CD14-positive monocyte (primary cell): ENCODE results near the gene PKLR. TPM values are rescaled to one million over a fixed set of nuclear protein-coding genes. Genes with fewer than 3 reads are reported as not detected.
A peak's percentile ranks its signal among the peaks of the same experiment; 100 is the strongest.

Source experiments
- DNase-seq, 3 donors: peaks; one replicate each; pipeline ENCODE4 v3.0.0-alpha.2; 2011 to 2022
- H2AFZ ChIP-seq: 2 replicates; pipeline ENCODE4 v1.6.0; 2012; ENCODE audit warnings: mild to moderate bottlenecking, low read depth, low read length, inconsistent platforms; ENCODE audit not compliant: insufficient read depth, poor library complexity, severe bottlenecking
- H3K27ac ChIP-seq, 2 donors: 1 replicate in 1 of 2; 2 replicates in 1 of 2; pipeline ENCODE4 v1.5.1; 2012 to 2013; ENCODE audit warnings: low read length in 2 of 2, control low read depth in 1 of 2, inconsistent platforms in 1 of 2, low read depth in 1 of 2, mild to moderate bottlenecking in 1 of 2
- H3K27me3 ChIP-seq, 2 donors: one replicate each; pipeline versions ENCODE4 v1.6.0 to v1.6.1; 2011 to 2013; ENCODE audit warnings: low read length in 2 of 2; ENCODE audit not compliant: control insufficient read depth in 2 of 2, insufficient read depth in 2 of 2
- H3K36me3 ChIP-seq, 2 donors: replicated peaks in 1 of 2; 1 replicate in 1 of 2; 2 replicates in 1 of 2; pipeline versions ENCODE4 v1.5.1 to v1.6.1; 2012 to 2013; ENCODE audit warnings: low read length in 2 of 2, control low read depth in 1 of 2, inconsistent platforms in 1 of 2, mild to moderate bottlenecking in 1 of 2; ENCODE audit not compliant: insufficient read depth in 2 of 2, control insufficient read depth in 1 of 2
- H3K4me1 ChIP-seq, 2 donors: 1 replicate in 1 of 2; 2 replicates in 1 of 2; pipeline versions ENCODE4 v1.5.1 to v1.6.1; 2012 to 2013; ENCODE audit warnings: low read length in 2 of 2, control low read depth in 1 of 2, inconsistent platforms in 1 of 2, mild to moderate bottlenecking in 1 of 2, moderate library complexity in 1 of 2; ENCODE audit not compliant: insufficient read depth in 2 of 2, control insufficient read depth in 1 of 2
- H3K4me2 ChIP-seq: replicated peaks from 2 replicates; pipeline ENCODE3; 2012; ENCODE audit warnings: low read length, moderate library complexity, mild to moderate bottlenecking; ENCODE audit not compliant: poor library complexity, severe bottlenecking; ENCODE audit errors: extremely low read depth
- H3K4me3 ChIP-seq, 3 experiments: fragments of 200-600 bp in 1 of 3; sonication (generic) in 1 of 3; replicated peaks in 1 of 3; 1 replicate in 2 of 3; 2 replicates in 1 of 3; pipeline ENCODE4 v1.5.1; 2011 to 2013; ENCODE audit warnings: low read length in 3 of 3, mild to moderate bottlenecking in 3 of 3, control low read depth in 2 of 3, low read depth in 2 of 3, inconsistent platforms in 1 of 3, moderate library complexity in 1 of 3
- H3K79me2 ChIP-seq: 2 replicates; pipeline ENCODE4 v1.6.0; 2012; ENCODE audit warnings: mild to moderate bottlenecking, control low read depth, inconsistent platforms, low read length, moderate library complexity; ENCODE audit not compliant: insufficient read depth
- H3K9ac ChIP-seq: 2 replicates; pipeline ENCODE4 v1.6.0; 2017; ENCODE audit warnings: low read length, mild to moderate bottlenecking; ENCODE audit not compliant: insufficient read depth, poor library complexity, severe bottlenecking
- H3K9me3 ChIP-seq, 2 donors: replicated peaks in 1 of 2; 1 replicate in 1 of 2; 2 replicates in 1 of 2; pipeline versions ENCODE4 v1.5.1 to v1.6.1; 2012 to 2013; ENCODE audit warnings: low read length in 2 of 2, control low read depth in 1 of 2; ENCODE audit not compliant: control insufficient read depth in 1 of 2, insufficient read depth in 1 of 2
- H4K20me1 ChIP-seq: 2 replicates; pipeline ENCODE4 v1.6.0; 2012; ENCODE audit warnings: mild to moderate bottlenecking, low read length, control low read depth, moderate library complexity; ENCODE audit not compliant: insufficient read depth
- H3K27ac Mint-ChIP-seq, 7 donors: one replicate each; pipeline ENCODE4 v1.8.0; 2020; ENCODE audit warnings: mild to moderate bottlenecking in 7 of 7, mixed read lengths in 7 of 7, moderate library complexity in 6 of 7, inconsistent platforms in 2 of 7
- H3K27me3 Mint-ChIP-seq, 3 donors: one replicate each; pipeline ENCODE4 v1.8.0; 2021 to 2022; ENCODE audit warnings: low read depth in 3 of 3, mild to moderate bottlenecking in 3 of 3, mixed read lengths in 3 of 3, moderate library complexity in 3 of 3, inconsistent platforms in 1 of 3
- H3K36me3 Mint-ChIP-seq, 2 donors: one replicate each; pipeline ENCODE4 v1.8.0; 2020; ENCODE audit warnings: mixed read lengths in 2 of 2, inconsistent platforms in 1 of 2, mild to moderate bottlenecking in 1 of 2
- H3K4me1 Mint-ChIP-seq: one replicate; pipeline ENCODE4 v1.8.0; 2020; ENCODE audit warnings: mild to moderate bottlenecking, mixed read lengths
- H3K4me3 Mint-ChIP-seq, 2 donors: one replicate each; pipeline ENCODE4 v1.8.0; 2020; ENCODE audit warnings: mild to moderate bottlenecking in 2 of 2, mixed read lengths in 2 of 2, moderate library complexity in 1 of 2
- H3K9me3 Mint-ChIP-seq, 7 donors: one replicate each; pipeline ENCODE4 v1.8.0; 2020 to 2022; ENCODE audit warnings: mixed read lengths in 7 of 7, mild to moderate bottlenecking in 6 of 7, moderate library complexity in 6 of 7, inconsistent platforms in 2 of 7
- WGBS: methylation state at CpG from one replicate; pipeline ENCODE4 v1.1.5; 2013; ENCODE audit warnings: missing lambda C conversion rate; ENCODE audit not compliant: insufficient coverage; 5-methylcytosine and 5-hydroxymethylcytosine counted together
- intact Hi-C, 2 donors: fragments of 100-400 bp; cut with micrococcal nuclease; formaldehyde crosslinking; loops; one replicate each; pipeline versions ENCODE4 v1.15.0 to v1.15.1; 2023
- polyA plus RNA-seq, 3 donors: library from polyadenylated mRNA; depleted of rRNA in 1 of 3; unstranded in 2 of 3; stranded (reverse) in 1 of 3; fragments of 300-500 nt in 2 of 3; fragments of >200 nt in 1 of 3; fragmentation: Illumina TruSeq in 2 of 3; gene quantifications; 1 replicate in 2 of 3; 2 replicates in 1 of 3; pipeline ENCODE4 v1.2.3, GENCODE V29; 2012 to 2021
- TF ChIP-seq, protein P1 (sequence below): fragments of 200-600 bp; IDR thresholded peaks from one replicate; pipeline ENCODE4 v1.8.0; 2022; ENCODE audit warnings: antibody characterized with exemption, mild to moderate bottlenecking

PKLR gene
- polyA plus RNA-seq, 3 donors = 0.05 TPM; not detected in 2

- H3K79me2 ChIP-seq = peaks cover 15% of the 10 kb centered on the region
- DNase-seq = no peak
- Mint-ChIP-seq H3K27ac (peak overlapping the region in 6 of 7 donors; percentile 75 to 93 (median 89)), H3K27me3 (peaks cover 0 to 5% (median 1%) of the 10 kb centered on the region in 3 donors), H3K4me3 (peak overlapping the region; percentile 87 to 93), H3K9me3 (no peaks in the 10 kb centered on the region), H3K4me1 (peaks cover 34% of the 10 kb centered on the region), H3K36me3 (peaks cover 31 to 40% of the 10 kb centered on the region in 2 donors)
- H3K27ac ChIP-seq = peak overlapping the region; percentile 62 to 72
- TF ChIP-seq, protein P1, sequence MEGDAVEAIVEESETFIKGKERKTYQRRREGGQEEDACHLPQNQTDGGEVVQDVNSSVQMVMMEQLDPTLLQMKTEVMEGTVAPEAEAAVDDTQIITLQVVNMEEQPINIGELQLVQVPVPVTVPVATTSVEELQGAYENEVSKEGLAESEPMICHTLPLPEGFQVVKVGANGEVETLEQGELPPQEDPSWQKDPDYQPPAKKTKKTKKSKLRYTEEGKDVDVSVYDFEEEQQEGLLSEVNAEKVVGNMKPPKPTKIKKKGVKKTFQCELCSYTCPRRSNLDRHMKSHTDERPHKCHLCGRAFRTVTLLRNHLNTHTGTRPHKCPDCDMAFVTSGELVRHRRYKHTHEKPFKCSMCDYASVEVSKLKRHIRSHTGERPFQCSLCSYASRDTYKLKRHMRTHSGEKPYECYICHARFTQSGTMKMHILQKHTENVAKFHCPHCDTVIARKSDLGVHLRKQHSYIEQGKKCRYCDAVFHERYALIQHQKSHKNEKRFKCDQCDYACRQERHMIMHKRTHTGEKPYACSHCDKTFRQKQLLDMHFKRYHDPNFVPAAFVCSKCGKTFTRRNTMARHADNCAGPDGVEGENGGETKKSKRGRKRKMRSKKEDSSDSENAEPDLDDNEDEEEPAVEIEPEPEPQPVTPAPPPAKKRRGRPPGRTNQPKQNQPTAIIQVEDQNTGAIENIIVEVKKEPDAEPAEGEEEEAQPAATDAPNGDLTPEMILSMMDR = no peak
- 76% methylated on average over 13 of the region's 20 CpGs for WGBS
- H3K9ac ChIP-seq = peak overlapping the region; percentile 61
- peak overlapping the region; percentile 97 for H3K4me2 ChIP-seq
- intact Hi-C loops = no loop called here
- H2AFZ ChIP-seq = peak overlapping the region; percentile 92
- peaks cover 7% of the 10 kb centered on the region for H4K20me1 ChIP-seq
- H3K27me3 ChIP-seq = no peaks in the 10 kb centered on the region
- peaks cover 28 to 30% of the 10 kb centered on the region in 2 donors for H3K4me1 ChIP-seq
- peaks cover 11 to 39% of the 10 kb centered on the region in 2 donors for H3K36me3 ChIP-seq
- H3K9me3 ChIP-seq = no peaks in the 10 kb centered on the region
- H3K4me3 ChIP-seq = peak overlapping the region; percentile 76 to 88 (median 78)
These were observed 45.0 kb downstream of the PKLR start for GRCh38 chr1:155256058-155256852.

GRCh38 chr1:155255243-155256007 is 45.8 kb downstream of the PKLR start, which contains the start of gene ENTREP3:
Gene ENTREP3 (minus strand): TSS chr1:155255483. CDS start chr1:155254877, 606 bp downstream.
- H3K9ac ChIP-seq = peak within 1 kb of the TSS; percentile 61
- H3K9me3 ChIP-seq = no peaks in the 10 kb centered on the region
- peaks cover 9 to 34% of the 10 kb centered on the region in 2 donors for H3K36me3 ChIP-seq
- peaks cover 31% of the 10 kb centered on the region for H3K4me1 Mint-ChIP-seq
- no peaks in the 10 kb centered on the region for H3K27me3 ChIP-seq
- H3K9me3 Mint-ChIP-seq = no peaks in the 10 kb centered on the region
- intact Hi-C loops = no loop called here
- peak within 1 kb of the TSS; percentile 76 to 88 (median 78) for H3K4me3 ChIP-seq
- H3K27ac ChIP-seq = peak within 1 kb of the TSS; percentile 62 to 72
- peak within 1 kb of the TSS; percentile 87 to 93 for H3K4me3 Mint-ChIP-seq
- H3K27ac Mint-ChIP-seq = peak within 1 kb of the TSS; percentile 79 to 93 (median 90)
- H2AFZ ChIP-seq = peak within 1 kb of the TSS; percentile 92
- H3K79me2 ChIP-seq = peaks cover 7% of the 10 kb centered on the region
- H4K20me1 ChIP-seq = no peaks in the 10 kb centered on the region
- peaks cover 26 to 33% of the 10 kb centered on the region in 2 donors for H3K4me1 ChIP-seq
- peak within 1 kb of the TSS; percentile 97 for H3K4me2 ChIP-seq
- H3K36me3 Mint-ChIP-seq = peaks cover 31 to 40% of the 10 kb centered on the region in 2 donors
- WGBS = under 1% methylated on average over 23 of the region's 54 CpGs
- TF ChIP-seq, protein P1 = no peak
- peaks cover 0 to 5% (median 1%) of the 10 kb centered on the region in 3 donors for H3K27me3 Mint-ChIP-seq
- peak; percentile 43 to 64 (median 50) for DNase-seq
